Lung (tissue), 12 donors: ENCODE results near the gene GSTA4. TPM values are rescaled to one million over a fixed set of nuclear protein-coding genes. Genes with fewer than 3 reads are reported as not detected.
A peak's percentile ranks its signal among the peaks of the same experiment; 100 is the strongest.

Source experiments
- ATAC-seq: fragments of 200-7000 bp; cut with Tn5 transposase; one replicate; pipeline ENCODE4 v1.9.1; 2020; ENCODE audit warnings: moderate number of reproducible peaks; ENCODE audit not compliant: insufficient read depth, low FRiP score
- DNase-seq, 3 donors: peaks; one replicate each; pipeline ENCODE4 v3.0.0-alpha.2; 2013 to 2017
- H3K27ac ChIP-seq, 2 donors: one replicate each; pipeline ENCODE4 v1.5.1; 2013; ENCODE audit warnings: mild to moderate bottlenecking in 2 of 2, moderate library complexity in 2 of 2, control low read depth in 1 of 2, inconsistent platforms in 1 of 2, low read depth in 1 of 2, low read length in 1 of 2
- H3K27me3 ChIP-seq, 3 donors: one replicate each; pipeline ENCODE4 v1.5.1; 2013; ENCODE audit warnings: low read length in 2 of 3; ENCODE audit not compliant: control insufficient read depth in 3 of 3, insufficient read depth in 3 of 3
- H3K36me3 ChIP-seq, 4 donors: one replicate each; pipeline ENCODE4 v1.5.1; 2013; ENCODE audit warnings: low read length in 4 of 4, mild to moderate bottlenecking in 1 of 4, moderate library complexity in 1 of 4; ENCODE audit not compliant: control insufficient read depth in 4 of 4, insufficient read depth in 4 of 4
- H3K4me1 ChIP-seq, 5 donors: one replicate each; pipeline ENCODE4 v1.5.1; 2013; ENCODE audit warnings: low read length in 5 of 5, mild to moderate bottlenecking in 2 of 5, moderate library complexity in 1 of 5; ENCODE audit not compliant: control insufficient read depth in 5 of 5, insufficient read depth in 5 of 5
- H3K4me3 ChIP-seq: one replicate; pipeline ENCODE4 v1.5.1; 2013; ENCODE audit warnings: mild to moderate bottlenecking, control low read depth, moderate library complexity
- H3K9ac ChIP-seq, 2 donors: one replicate each; pipeline ENCODE4 v1.5.1; 2013; ENCODE audit warnings: low read length in 2 of 2, control low read depth in 1 of 2; ENCODE audit not compliant: insufficient read depth in 1 of 2
- H3K9me3 ChIP-seq, 4 donors: one replicate each; pipeline ENCODE4 v1.5.1; 2013; ENCODE audit warnings: low read length in 3 of 4, mild to moderate bottlenecking in 1 of 4, moderate library complexity in 1 of 4; ENCODE audit not compliant: control insufficient read depth in 4 of 4, insufficient read depth in 3 of 4
- CTCF ChIP-seq: IDR thresholded peaks from 2 replicates; pipeline ENCODE4 v1.5.1; 2012; ENCODE audit warnings: mild to moderate bottlenecking; ENCODE audit errors: control extremely low read depth, extremely low read depth
- WGBS, 2 donors: extraction: QIAGEN DNeasy Blood & Tissue Kit; methylation state at CpG; one replicate each; pipeline ENCODE4 v1.1.7; 2013; 5-methylcytosine and 5-hydroxymethylcytosine counted together
- polyA plus RNA-seq, 2 donors: library from polyadenylated mRNA; stranded (reverse); fragments of 200-250 nt; gene quantifications; one replicate each; pipeline ENCODE4 v1.2.1, GENCODE V29; 2013
- total RNA-seq, 2 donors: library from RNA; depleted of rRNA in 1 of 2; stranded (reverse); fragments of >200 nt in 1 of 2; gene quantifications; one replicate each; pipeline ENCODE4 v1.2.1, GENCODE V29; 2014 to 2021
- donor health status: control.
- donor health status: control.
- donor health status: Bipolar disorder and iron deficiency.
- donor health status: healthy.
- donor health status: DM: yes; HTN: yes; CAD: no.

Gene GSTA4
- total and polyA plus RNA-seq, 4 donors, result 46.0 to 115 (median 89.2) TPM

GRCh38 chr6:52981222-52981900 lies 13.7 kb downstream of the GSTA4 start:
- no peak overlapping the region for H3K27ac ChIP-seq
- H3K36me3 ChIP-seq, result peaks cover 4 to 30% (median 17%) of the 10 kb centered on the region in 4 donors
- H3K4me1 ChIP-seq, result peaks cover 0 to 27% (median 6%) of the 10 kb centered on the region in 5 donors
- H3K4me3 ChIP-seq, result no peak overlapping the region
- H3K9me3 ChIP-seq, result no peaks in the 10 kb centered on the region
- TF ChIP-seq CTCF, result no peak
- ATAC-seq, result no peak
- H3K27me3 ChIP-seq, result no peaks in the 10 kb centered on the region
- no peak overlapping the region for H3K9ac ChIP-seq
- peak in 2 of 3 donors; percentile 41 to 82 for DNase-seq

GRCh38 chr6:52976591-52977035 lies 18.5 kb downstream of the GSTA4 start:
- H3K9me3 ChIP-seq, result no peaks in the 10 kb centered on the region
- no peak for DNase-seq
- no peak overlapping the region for H3K9ac ChIP-seq
- peaks cover 0 to 1% (median 0%) of the 10 kb centered on the region in 4 donors for H3K36me3 ChIP-seq
- H3K4me1 ChIP-seq, result peaks cover 0 to 23% (median 6%) of the 10 kb centered on the region in 5 donors
- ATAC-seq, result peak; percentile 69
- H3K27ac ChIP-seq, result no peak overlapping the region
- WGBS, 2 donors, result 39 to 42% methylated on average over 3 of the region's 3 CpGs
- no peak for TF ChIP-seq CTCF
- H3K27me3 ChIP-seq, result no peaks in the 10 kb centered on the region
- no peak overlapping the region for H3K4me3 ChIP-seq

- DNase-seq (no peak), ATAC-seq (no peak)
- H3K27ac ChIP-seq, result no peak overlapping the region
- H3K9ac ChIP-seq, result no peak overlapping the region
- no peak for TF ChIP-seq CTCF
- 80 to 86% methylated on average over 4 of the region's 4 CpGs for WGBS, 2 donors
- no peak overlapping the region for H3K4me3 ChIP-seq
- H3K36me3 ChIP-seq, result no peaks in the 10 kb centered on the region
- no peaks in the 10 kb centered on the region for H3K9me3 ChIP-seq
- peaks cover 0 to 19% (median 6%) of the 10 kb centered on the region in 5 donors for H3K4me1 ChIP-seq
- no peaks in the 10 kb centered on the region for H3K27me3 ChIP-seq
Observed at GRCh38 chr6:52976149-52976548, 18.9 kb downstream of the GSTA4 start.
